GM18519 (cell line): ENCODE results near the gene NKD2.
"Not testable (repeated sequence)": the region's sequence is repeated elsewhere in the genome, so short reads cannot be mapped to it uniquely, and the experiment has no call there.

Source experiments
- ATAC-seq: cut with Tn5 transposase; IDR thresholded peaks from one replicate; pipeline ENCODE4 v1.9.1; 2021; ENCODE audit warnings: mild to moderate bottlenecking, moderate library complexity; ENCODE audit not compliant: unreplicated experiment, low FRiP score

The NKD2 gene

GRCh38 chr5:1054799-1055775 is 46.5 kb downstream of the NKD2 start:
- no peak for ATAC-seq

GRCh38 chr5:1055896-1056610 is 47.5 kb downstream of the NKD2 start:
- ATAC-seq = no peak

GRCh38 chr5:1056611-1057484 is 48.2 kb downstream of the NKD2 start:
- ATAC-seq = no peak

- no peak for ATAC-seq
Observed at GRCh38 chr5:1057485-1058082, 49.0 kb downstream of the NKD2 start.

- no peak for ATAC-seq
Observed at GRCh38 chr5:1058083-1058945, 49.7 kb downstream of the NKD2 start.

- no peak for ATAC-seq
Observed at GRCh38 chr5:1058988-1059883, 50.6 kb downstream of the NKD2 start.

GRCh38 chr5:1059884-1060263 is 51.3 kb downstream of the NKD2 start:
- no peak for ATAC-seq

- ATAC-seq = no peak
Observed at GRCh38 chr5:1060535-1060981, 52.0 kb downstream of the NKD2 start.

GRCh38 chr5:1061292-1061691 is 52.7 kb downstream of the NKD2 start:
- ATAC-seq = not testable (repeated sequence)

GRCh38 chr5:1061916-1062315 is 53.3 kb downstream of the NKD2 start:
- ATAC-seq = no peak

- no peak for ATAC-seq
Observed at GRCh38 chr5:1062761-1063568, 54.4 kb downstream of the NKD2 start.

GRCh38 chr5:1063661-1064382 is 55.2 kb downstream of the NKD2 start:
- no peak for ATAC-seq

GRCh38 chr5:1064383-1065142 is 56.0 kb downstream of the NKD2 start:
- no peak for ATAC-seq

- no peak for ATAC-seq
Observed at GRCh38 chr5:1065143-1065750, 56.6 kb downstream of the NKD2 start.

- ATAC-seq = no peak
Observed at GRCh38 chr5:1065891-1066650, 57.5 kb downstream of the NKD2 start.
